K562 (cell line): ENCODE measurements around the gene CHD2. TPM values are rescaled to one million over a fixed set of nuclear protein-coding genes. Genes with fewer than 3 reads are reported as not detected.

Experiments used
- ARID4B ChIP-seq: sonication (generic); formaldehyde crosslinking; IDR thresholded peaks from 2 replicates; pipeline ENCODE4 v1.8.0; 2022; ENCODE audit warnings: mild to moderate bottlenecking, missing genetic modification reagents
- ZNF717 ChIP-seq: fragments of 250-450 bp; sonication (Bioruptor Pico); IDR thresholded peaks from 2 replicates; pipeline ENCODE4 v1.5.0; 2021
- polyA plus RNA-seq, 8 experiments: library from polyadenylated mRNA; depleted of rRNA in 4 of 8; stranded (reverse) in 5 of 8; unstranded in 3 of 8; fragments of >200 nt; fragmentation: Nextera tagmentation in 2 of 8; fragmentation: Illumina TruSeq in 1 of 8; extraction: Ambion mirVana in 2 of 8; extraction: Trizol in 1 of 8; gene quantifications; 2 replicates each; pipeline versions ENCODE4 v1.2.1 to v1.2.3, GENCODE V29; 2011 to 2014; ENCODE audit warnings: inconsistent platforms in 1 of 8, missing spikeins in 1 of 8
- total RNA-seq, 7 experiments: library from RNA; depleted of rRNA in 6 of 7; stranded (reverse); fragments of >200 nt in 6 of 7; fragmentation: Illumina TruSeq in 2 of 7; extraction: Trizol in 2 of 7; gene quantifications; 2 replicates each; pipeline versions ENCODE4 v1.2.1 to v1.2.3, GENCODE V29; 2011 to 2021; ENCODE audit warnings: low replicate concordance in 1 of 7
- TF ChIP-seq, protein P1 (sequence below), 2 experiments: fragments of 450-650 bp; conservative IDR thresholded peaks; 2 replicates each; pipeline ENCODE4 v1.6.1; 2017; ENCODE audit warnings: mild to moderate bottlenecking in 2 of 2, moderate library complexity in 2 of 2
- TF ChIP-seq, protein P2 (sequence below): sonication (generic); formaldehyde crosslinking; IDR thresholded peaks from 2 replicates; pipeline ENCODE4 v1.8.1; 2023; ENCODE audit warnings: missing genetic modification reagents, mild to moderate bottlenecking, borderline replicate concordance
- TF ChIP-seq, protein P3 (sequence below): IDR thresholded peaks from 2 replicates; pipeline ENCODE4 v1.6.1; 2012; ENCODE audit warnings: low read depth, low read length, improper control_type of control experiment, borderline replicate concordance

The CHD2 gene
- total and polyA plus RNA-seq, 9 of the 15 experiments (the other 6 are each of a cell fraction or from before 2014, with no cell fraction given) = 38.9 to 70.8 (median 56.2) TPM

DNA sequence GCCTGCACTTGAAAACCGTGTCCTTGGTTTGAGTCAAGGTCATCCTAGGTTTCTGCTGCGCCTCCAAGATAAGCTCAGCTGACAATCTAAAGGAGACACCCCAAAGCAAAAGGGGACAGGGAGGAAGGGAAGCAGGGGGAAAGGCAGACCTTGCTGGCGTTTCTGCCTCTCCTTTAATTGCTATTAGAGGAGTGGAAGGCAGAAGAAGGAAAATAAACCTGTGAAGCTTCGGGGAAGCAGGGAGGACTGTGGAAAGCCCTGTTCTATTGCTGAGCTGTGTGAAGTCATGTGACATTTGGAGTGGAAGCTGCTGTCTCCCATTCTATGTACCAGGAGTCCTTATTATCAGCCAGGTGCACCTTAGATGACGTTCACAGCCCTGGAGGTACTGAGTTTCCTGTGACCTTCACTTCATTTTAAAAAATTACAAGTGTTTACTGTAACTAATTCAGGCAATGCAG is 21.5 kb upstream of the CHD2 start (continued):
- TF ChIP-seq, protein P1, sequence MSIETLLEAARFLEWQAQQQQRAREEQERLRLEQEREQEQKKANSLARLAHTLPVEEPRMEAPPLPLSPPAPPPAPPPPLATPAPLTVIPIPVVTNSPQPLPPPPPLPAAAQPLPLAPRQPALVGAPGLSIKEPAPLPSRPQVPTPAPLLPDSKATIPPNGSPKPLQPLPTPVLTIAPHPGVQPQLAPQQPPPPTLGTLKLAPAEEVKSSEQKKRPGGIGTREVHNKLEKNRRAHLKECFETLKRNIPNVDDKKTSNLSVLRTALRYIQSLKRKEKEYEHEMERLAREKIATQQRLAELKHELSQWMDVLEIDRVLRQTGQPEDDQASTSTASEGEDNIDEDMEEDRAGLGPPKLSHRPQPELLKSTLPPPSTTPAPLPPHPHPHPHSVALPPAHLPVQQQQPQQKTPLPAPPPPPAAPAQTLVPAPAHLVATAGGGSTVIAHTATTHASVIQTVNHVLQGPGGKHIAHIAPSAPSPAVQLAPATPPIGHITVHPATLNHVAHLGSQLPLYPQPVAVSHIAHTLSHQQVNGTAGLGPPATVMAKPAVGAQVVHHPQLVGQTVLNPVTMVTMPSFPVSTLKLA (conservative IDR thresholded peaks at IDR 0.05) = peak in 1 of 2 experiments; percentile 18; a peak in 1 of 4 replicates
- TF ChIP-seq ZNF717 (CRISPR knock-in tag) (no peak), ARID4B (CRISPR knock-in tag) (no peak)
- TF ChIP-seq, protein P2, sequence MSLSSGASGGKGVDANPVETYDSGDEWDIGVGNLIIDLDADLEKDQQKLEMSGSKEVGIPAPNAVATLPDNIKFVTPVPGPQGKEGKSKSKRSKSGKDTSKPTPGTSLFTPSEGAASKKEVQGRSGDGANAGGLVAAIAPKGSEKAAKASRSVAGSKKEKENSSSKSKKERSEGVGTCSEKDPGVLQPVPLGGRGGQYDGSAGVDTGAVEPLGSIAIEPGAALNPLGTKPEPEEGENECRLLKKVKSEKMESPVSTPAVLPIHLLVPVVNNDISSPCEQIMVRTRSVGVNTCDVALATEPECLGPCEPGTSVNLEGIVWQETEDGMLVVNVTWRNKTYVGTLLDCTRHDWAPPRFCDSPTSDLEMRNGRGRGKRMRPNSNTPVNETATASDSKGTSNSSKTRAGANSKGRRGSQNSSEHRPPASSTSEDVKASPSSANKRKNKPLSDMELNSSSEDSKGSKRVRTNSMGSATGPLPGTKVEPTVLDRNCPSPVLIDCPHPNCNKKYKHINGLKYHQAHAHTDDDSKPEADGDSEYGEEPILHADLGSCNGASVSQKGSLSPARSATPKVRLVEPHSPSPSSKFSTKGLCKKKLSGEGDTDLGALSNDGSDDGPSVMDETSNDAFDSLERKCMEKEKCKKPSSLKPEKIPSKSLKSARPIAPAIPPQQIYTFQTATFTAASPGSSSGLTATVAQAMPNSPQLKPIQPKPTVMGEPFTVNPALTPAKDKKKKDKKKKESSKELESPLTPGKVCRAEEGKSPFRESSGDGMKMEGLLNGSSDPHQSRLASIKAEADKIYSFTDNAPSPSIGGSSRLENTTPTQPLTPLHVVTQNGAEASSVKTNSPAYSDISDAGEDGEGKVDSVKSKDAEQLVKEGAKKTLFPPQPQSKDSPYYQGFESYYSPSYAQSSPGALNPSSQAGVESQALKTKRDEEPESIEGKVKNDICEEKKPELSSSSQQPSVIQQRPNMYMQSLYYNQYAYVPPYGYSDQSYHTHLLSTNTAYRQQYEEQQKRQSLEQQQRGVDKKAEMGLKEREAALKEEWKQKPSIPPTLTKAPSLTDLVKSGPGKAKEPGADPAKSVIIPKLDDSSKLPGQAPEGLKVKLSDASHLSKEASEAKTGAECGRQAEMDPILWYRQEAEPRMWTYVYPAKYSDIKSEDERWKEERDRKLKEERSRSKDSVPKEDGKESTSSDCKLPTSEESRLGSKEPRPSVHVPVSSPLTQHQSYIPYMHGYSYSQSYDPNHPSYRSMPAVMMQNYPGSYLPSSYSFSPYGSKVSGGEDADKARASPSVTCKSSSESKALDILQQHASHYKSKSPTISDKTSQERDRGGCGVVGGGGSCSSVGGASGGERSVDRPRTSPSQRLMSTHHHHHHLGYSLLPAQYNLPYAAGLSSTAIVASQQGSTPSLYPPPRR (CRISPR knock-in tag) = no peak
- TF ChIP-seq, protein P3, sequence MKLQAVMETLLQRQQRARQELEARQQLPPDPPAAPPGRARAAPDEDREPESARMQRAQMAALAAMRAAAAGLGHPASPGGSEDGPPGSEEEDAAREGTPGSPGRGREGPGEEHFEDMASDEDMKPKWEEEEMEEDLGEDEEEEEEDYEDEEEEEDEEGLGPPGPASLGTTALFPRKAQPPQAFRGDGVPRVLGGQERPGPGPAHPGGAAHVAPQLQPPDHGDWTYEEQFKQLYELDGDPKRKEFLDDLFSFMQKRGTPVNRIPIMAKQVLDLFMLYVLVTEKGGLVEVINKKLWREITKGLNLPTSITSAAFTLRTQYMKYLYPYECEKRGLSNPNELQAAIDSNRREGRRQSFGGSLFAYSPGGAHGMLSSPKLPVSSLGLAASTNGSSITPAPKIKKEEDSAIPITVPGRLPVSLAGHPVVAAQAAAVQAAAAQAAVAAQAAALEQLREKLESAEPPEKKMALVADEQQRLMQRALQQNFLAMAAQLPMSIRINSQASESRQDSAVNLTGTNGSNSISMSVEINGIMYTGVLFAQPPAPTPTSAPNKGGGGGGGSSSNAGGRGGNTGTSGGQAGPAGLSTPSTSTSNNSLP = no peak
